Tibial nerve (tissue), 4 donors: ENCODE measurements around the gene CACNA1B.

Experiments
- EP300 ChIP-seq, 2 donors: sonication (generic); formaldehyde crosslinking; IDR thresholded peaks; one replicate each; pipeline ENCODE4 v1.6.1; 2017; ENCODE audit warnings: antibody characterized with exemption in 2 of 2, mild to moderate bottlenecking in 1 of 2
- TF ChIP-seq, protein P1 (sequence below), 5 experiments: fragments of 200-600 bp in 3 of 5; fragments of 450-650 bp in 2 of 5; sonication (generic) in 3 of 5; IDR thresholded peaks; one replicate each; pipeline ENCODE4 v1.5.1; 2016 to 2019; ENCODE audit warnings: antibody characterized with exemption in 5 of 5, mild to moderate bottlenecking in 3 of 5, moderate library complexity in 2 of 5

DNA sequence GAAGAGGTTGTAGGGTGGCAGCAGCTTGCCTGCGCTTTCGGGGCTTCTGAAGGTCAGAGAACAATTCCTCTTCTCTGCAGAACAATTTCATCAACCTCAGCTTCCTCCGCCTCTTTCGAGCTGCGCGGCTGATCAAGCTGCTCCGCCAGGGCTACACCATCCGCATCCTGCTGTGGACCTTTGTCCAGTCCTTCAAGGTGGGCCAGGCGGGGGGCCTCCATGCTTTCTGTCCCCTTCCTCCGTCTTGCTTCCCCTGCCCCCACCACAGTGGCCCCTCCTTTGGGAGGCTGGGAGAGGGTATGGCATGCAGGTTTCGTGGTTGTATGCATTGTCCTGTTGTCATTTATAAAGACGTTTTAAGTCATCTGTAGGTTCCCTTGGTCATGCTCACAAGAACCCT is 195.8 kb downstream of the CACNA1B start:
- no peak for TF ChIP-seq EP300 (IDR thresholded peaks at IDR 0.05)
- TF ChIP-seq, protein P1, sequence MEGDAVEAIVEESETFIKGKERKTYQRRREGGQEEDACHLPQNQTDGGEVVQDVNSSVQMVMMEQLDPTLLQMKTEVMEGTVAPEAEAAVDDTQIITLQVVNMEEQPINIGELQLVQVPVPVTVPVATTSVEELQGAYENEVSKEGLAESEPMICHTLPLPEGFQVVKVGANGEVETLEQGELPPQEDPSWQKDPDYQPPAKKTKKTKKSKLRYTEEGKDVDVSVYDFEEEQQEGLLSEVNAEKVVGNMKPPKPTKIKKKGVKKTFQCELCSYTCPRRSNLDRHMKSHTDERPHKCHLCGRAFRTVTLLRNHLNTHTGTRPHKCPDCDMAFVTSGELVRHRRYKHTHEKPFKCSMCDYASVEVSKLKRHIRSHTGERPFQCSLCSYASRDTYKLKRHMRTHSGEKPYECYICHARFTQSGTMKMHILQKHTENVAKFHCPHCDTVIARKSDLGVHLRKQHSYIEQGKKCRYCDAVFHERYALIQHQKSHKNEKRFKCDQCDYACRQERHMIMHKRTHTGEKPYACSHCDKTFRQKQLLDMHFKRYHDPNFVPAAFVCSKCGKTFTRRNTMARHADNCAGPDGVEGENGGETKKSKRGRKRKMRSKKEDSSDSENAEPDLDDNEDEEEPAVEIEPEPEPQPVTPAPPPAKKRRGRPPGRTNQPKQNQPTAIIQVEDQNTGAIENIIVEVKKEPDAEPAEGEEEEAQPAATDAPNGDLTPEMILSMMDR (IDR thresholded peaks at IDR 0.05): no peak
